NCI-H774 (cell line): ENCODE measurements around the gene STUB1.

Experiments
- DNase-seq: peaks from one replicate; lab custom pipeline; 2025; lab: John Stamatoyannopoulos, UW

Gene STUB1

DNA sequence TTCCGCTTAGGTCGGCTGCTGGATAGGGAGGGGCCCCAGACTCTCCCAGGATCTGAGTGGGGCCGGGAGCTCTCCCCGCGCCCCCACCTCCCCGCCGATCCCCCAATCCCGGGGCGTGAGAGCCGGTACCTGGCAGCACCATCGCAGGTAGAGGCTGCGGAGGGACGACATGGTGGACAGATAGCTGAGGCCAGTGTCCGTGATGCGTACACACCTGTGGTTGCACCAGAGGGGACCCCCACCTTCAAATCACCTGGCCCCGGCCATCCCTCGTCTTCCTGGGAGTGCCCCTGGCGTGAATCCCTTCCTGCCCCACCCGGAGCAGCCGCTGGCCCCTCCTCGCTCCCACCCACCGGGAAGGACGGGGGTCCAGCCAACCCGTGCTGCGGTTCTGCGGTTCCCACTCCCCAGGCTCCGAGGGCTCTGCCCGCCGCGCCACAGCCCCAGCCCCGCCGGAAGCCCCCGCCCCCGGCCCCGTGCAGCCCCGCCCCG, 14.7 kb downstream of the STUB1 start:
- DNase-seq, result no peak

DNA sequence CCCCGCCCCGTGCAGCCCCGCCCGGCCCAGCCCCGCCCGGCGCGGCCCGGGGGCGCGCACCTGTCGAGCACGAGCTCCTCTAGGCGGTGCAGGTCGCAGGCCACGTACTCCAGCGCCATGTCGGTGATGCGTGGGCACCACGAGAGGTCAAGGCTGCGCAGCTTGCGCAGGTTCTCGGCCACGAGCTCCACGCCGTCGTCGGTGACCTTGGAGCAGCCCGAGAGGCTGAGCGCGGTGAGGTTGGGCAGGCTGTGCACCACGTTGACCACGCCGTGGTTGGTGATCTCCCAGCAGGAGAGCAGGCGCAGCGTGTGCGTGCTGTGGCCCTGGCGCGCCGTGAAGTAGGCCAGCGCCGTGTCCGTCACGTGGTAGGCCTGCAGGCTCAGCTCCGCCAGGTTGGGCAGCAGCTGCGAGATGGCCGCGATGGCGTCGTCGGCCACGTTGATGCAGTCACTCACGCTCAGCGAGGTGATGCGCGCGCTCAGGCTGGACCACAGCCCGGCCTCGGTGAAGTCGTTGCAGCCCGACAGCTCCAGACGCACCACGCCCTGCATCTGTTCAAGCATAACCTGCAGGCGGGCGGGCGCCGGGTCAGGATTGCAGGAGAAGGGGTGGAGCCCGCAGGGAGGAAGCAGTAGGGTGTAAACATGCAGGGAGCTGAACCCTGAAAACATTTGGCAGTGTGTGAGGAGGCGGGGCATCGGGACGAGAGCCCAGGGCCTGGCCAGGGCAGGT, 15.3 kb downstream of the STUB1 start:
- DNase-seq, result peak; percentile 78

DNA sequence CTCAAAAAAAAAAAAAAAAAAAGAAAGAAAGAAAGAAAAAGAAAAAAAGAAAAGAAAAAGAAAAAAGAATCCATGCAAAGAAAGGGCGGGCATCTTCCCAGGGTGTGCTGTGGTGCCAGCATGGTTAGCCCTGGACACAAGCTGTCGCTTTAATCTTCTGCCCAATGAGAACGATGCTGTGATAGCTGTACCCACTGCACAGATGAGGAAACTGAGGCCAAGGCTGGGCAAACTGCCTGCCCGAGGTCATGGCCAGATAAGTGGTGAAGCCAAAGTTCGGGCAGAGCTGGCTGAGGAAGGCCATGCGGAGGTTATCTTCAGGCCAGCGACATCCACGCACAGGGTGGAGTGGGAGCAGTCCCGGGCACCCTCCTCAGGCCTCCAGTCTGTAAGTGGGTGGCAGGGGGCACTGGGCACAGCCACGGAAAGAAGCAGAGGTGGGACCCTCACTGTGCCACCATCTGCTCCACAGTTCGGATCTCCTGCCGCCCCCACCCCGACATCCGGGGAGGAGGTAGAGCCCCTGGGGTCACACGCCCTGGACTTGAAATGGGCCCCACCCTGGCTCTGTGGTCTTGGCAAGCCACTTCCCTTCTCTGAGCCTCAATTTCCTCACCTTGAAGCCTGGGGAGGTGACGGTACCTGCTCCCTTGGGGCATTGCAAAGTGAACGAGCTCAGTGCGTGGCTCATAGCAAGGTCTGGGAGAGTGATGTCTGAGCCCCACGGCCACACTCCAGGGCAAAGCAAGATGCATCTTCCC, 18.9 kb downstream of the STUB1 start:
- no peak for DNase-seq

DNA sequence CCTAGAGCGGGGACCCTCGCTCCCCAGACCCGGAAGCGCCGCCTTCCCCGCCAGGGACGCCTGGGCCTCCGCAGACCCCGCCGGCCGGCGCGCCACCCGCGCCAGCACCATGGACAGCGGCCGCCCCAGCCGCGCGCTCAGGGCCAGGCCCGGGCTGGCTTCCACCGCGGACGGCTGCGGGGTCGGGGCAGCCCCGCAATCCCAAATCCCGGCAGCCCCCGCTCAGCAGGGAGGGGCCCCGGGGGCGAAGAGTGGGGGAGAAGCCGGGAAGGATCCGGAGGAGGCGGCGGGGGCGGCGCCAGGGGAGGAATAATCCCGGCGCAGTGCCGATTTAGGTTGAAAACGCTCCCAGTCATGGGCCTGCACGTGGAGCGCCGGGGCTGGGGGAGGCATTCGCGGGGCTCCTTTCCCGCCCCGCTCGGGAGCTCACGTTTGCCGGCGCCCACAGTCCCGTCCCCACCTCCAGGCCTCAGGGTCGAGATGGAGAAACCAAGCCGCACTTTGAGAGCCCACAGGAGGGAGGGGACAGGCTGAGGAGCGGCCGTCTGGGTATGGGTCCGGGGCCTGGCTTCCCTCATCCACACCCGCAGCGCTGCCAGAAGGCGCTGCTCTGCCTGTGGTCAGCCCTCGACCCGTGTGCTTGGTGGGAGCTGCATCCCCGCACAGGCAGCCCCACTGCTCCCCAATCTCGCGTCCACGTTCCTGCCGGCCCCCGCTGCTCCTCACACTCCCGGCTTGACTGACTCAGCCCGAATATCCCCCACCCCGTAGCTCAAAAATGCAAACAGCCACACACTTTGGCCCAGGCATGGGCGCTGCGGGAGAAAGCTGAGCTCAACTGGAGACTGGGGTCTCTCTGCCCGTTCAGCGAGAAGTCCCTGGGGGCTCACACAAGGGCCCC, 20.7 kb downstream of the STUB1 start:
- no peak for DNase-seq

DNA sequence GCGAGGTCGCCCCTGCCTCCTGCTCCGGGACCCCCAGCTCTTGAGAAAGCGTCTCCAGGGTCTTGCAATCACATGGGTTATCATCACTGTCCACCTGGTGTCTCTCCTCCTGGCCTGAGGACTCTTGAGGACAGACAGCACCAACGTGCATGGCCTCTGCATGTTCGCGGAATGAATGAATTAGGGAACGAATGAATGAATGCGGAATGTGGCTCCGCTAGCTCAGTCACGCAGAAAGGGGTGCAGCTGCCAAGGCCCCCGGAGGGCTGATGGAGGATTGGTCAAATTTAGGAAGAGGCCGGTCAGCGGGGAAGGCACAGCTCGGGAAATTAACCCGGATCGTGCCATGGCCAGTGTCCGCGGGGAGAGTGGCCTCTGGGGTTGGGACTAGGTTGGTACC, 22.1 kb downstream of the STUB1 start:
- no peak for DNase-seq

DNA sequence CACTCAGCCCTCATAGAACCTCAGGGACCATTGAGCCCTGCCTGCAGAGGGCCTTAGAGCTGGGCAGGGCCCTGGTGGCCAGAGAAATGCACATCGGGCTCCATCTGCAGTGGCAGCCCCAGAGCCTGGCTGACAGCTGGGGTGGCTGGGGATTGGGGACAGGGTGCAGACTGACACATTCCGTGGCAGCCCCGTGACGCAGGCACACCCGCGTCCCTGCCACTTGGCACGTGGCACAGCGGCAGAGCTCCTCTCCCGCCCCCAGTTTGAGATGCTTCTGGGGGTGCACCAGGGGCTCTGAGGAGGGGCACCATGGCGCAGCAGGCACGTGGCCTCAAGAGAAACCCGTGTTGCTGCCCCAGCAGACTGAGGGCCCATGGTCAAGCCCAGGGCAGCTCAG, 23.2 kb downstream of the STUB1 start:
- DNase-seq, result no peak

DNA sequence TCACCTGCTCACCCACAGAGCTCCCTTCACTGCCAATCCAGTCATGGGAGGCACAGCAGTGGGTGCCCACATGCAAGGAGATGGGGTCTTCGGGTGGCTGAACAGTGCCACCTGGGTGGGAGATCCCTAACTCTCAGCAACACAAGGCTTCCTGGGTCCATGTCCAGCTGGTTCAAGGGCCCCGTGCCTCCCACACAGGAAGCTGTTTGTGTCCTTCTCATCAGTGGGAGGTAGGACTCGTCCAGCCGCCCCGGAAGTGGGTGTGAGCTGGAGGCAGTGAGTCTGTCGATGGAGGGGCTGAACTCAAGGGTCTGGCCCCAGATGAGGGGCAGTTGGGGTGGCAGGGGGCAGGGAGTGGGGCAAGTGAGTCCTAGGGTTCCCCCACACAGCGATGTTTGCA, 23.8 kb downstream of the STUB1 start:
- no peak for DNase-seq

DNA sequence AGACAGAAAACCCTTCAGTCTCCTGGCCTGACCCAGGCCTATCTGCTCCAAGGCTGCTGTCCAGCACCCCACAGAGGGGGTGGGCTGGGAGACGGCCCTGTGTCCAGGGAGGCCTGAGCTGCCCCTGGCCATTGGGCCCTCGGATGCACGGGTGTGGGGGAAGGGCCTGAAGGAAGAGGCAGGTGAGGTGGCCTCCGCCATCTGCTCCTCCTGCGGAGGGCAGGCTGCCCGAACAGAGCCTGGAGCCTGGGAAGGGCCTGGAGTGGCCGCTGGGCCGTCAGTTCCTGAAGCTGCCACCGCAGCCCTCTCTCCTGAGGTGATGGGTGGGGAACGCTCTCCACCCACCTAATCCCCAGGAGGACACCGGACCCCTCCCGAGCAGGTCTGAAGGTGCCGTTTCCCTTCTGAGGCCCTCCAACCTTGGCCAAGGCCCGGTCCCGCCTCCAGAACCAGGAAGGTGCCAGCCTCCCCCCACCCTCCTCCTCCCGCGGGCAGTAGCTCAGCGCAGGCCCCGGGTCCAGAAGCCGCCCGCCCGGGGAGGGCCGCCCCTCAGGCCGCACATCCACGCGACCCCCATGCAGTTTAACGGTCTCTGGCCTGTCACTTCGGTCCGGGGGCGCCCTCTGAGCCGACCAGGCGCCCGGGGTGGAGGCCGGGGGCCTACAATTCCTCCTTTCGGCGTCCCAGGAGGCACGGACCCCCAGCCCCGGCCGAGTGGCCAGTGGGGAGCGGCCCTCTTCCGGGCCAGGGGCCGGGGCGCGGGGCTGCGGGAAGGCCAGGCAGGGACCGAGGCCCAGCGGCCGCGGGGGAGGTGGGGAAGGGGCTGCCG, 24.6 kb downstream of the STUB1 start:
- DNase-seq, result no peak

DNA sequence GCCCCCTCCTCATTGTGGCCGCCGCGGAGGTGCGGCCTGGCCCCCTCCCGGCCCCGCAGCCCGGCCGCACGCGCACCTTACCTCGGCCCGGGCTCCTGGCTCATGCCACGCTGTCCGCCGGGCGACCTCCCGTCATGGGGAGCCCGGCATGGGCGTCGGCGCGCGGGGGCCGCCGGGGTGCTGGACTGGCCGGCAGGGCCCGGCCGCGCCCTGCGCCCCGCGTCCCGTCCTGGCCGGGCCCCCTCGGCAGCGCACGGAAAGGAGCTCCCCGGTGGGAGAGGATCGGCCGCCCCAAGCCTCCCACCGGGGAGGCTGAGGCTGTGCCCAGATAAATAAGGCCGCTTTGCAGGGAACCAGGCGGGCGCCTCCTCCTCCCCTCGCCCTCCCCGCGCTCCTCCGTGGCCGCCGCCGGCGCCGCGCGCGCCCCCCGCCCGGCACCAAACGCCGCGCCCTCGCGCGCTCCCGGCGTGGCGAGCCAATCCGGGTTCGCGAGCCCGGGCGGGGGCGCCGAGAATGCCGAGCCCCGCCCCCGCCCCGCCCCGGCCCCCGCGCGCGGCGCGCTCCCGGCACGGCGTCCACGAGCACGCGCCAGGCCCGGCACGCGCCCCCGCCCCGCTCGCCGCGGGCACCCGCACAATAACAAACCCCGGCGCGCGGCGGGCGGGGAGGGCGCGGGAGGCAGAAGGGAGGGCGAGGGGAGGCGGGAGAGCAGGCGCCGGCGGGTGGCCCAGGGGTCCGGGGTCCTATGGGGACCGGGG, 25.4 kb downstream of the STUB1 start, which contains the start of gene FBXL16:
TSS of gene FBXL16 (minus strand) at position 371 of the 758 bp plus-strand sequence. CDS start 8,396 bp downstream, outside the sequence.
- peak; percentile 60 for DNase-seq

DNA sequence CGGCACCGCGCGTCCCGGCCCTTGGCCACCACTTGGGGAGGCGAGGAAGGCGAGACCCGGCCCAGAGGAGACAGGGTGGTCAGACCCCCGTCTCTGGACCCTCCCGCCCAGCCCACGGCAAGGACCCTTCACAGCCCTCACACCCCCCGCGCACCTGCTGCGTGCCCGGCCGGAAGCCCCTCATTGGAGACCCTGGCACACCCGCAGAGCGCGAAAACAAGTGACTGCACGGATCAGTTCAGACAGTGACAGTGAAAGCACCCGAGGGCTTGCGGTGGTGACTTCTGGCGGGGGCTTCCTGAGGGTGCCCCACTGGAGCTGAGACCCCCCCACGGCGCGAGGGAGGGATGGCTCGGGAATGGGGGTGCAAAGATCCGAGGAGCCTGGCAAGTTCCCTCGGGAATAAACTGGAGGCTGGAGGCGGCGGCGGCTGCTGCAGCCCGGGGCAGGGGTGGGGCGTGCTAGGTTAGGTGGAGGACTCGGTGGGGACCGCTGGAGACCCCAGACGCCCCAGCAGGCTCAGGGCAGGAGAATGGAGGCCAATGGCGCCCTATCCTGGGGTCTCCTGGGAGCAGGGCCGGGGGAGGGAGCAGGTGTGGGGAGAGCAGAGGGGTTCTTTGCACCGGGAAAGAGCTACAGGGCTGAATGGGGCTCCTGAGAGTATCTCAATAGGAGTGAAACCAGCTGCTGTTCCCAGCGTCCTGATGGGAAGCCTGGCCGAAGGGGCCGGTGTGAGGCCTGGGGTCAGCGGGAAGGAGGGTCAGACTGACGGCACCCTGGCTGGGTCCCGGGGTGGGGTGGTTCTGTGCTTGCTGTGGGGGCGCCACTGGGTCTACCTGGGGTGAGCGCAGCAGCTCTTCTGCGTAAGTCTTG, 26.2 kb downstream of the STUB1 start:
- DNase-seq, result no peak

DNA sequence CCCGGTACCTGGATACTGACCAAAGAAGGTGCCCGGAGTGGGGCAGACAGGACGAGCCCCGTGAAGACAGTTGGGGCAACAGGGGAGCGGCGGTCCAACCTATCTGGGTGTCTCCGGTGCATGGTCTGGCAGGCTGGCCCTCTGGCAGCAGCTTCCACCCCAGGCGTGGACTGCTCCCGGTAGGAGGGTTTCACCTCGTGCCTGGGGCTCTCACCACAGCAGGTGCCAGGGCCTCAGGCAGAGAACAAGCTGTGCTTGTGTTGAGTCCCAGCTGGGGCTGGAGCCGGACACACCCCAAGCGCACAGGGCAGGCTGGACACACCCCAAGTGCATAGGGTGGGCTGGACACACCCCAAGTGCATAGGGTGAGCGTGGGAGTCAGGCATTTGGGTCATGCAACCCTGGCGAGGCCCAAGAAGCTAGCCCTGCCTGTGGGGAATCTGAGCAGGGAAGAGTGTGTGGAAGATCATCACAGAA, 26.9 kb downstream of the STUB1 start:
- no peak for DNase-seq

DNA sequence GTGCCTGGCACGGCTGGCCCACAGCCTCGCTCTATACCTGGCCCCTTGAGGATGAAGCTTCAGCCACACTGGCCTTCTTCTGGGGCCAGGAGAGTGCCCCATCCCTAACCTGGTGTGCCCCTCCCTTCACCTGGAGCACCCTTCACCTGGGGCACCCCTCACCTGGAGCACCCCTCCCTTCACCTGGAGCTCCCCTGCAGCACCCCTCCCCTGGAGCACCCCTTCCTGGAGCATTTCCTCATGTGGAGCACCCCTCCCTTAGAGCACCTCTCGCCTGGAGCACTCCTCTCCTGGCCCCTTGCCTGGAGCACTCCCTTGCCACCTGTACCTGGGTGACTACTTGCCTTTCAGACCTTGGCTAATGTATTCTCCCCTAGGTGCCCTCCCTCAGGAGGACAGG, 27.8 kb downstream of the STUB1 start:
- no peak for DNase-seq

DNA sequence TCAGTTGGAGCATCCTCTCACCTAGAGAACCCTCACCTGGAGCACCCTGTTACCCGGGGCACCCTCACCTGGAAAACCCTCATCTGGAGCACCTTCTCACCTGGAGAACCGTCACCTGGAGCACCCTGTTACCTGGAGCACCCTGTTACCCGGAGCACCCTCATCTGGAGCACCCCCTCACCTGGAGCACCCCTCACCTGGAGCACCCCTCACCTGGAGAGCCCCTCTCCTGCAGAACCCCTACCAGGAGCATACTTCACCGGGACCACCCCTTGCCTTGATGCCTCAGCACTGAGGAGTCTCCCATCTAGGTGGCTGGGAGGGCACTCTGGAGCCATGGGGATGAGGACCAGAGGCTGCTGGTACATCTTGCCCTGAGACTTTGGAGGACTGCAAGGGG, 28.7 kb downstream of the STUB1 start:
- no peak for DNase-seq

DNA sequence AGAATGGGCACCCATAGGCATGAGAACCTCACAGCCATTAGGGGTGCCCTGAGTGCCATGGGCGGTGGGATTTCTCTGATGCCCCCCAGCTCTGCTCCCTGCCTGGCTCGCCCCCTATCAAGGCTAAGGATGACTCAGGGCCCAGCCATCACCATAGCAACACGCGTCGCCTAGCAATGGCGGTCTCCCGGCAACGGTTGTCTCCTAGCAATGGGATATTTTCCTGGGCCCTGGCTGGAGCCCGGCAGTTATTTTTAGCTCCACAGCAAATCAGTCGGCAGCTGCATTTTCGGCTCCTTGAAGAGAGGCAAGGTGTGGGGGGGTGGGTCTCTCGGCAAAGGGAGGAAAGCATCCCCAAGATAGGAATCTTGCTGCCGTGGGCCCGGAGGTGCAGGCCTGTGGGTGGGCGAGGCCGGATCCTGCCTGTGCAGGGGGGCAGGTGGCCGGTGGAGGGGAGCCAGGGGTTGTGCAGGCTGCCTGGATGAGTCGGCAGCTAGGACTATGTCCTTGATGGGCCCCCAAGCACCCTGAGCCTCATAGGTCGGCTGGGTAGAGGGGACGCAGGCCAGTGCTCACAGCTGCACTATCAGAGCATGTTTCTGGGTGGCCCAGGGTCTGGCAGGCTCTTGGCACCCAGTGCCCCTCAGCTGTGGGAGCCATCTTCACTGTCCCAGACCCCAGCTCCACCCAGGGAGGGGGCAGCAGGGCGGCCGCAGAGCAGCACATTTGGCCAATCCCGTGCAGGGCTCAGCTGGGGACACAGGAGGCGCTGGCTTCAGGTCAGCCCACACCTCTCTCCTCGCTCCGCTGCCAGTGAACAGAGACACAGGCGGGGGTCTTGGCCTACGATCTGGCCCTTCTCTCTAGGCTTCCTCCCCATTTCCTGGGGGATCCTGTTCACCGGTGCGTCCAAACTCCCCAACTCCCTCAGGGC, 29.6 kb downstream of the STUB1 start:
- peak; percentile 23 for DNase-seq

DNA sequence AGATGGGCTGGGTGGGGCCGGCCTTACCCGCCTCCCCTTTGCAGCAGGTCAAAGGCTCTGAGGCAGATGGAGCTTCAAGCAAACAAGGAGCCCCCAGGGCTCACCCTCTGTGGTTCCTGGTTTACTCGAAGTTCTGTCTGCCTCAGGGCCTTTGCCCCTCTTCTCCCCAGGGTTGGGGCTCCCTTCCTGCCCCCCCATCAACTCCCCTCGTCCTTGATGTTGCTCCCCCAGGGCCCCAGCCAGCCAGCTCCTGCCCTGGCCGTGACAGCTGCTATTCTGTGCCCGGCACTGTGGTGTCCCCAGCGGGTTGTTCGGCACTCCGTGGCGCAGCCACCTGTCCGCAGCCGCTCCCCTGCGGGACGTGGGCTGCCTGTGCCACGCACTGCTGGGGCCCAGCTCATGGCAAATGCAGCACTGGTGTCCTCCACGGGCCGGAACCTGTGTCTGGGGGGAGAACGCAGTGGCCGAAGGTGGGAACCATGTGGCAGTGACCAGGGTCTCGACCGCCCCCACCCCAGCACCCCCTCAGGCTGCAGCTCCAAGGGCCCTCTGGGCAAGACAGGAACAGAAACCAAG, 30.4 kb downstream of the STUB1 start:
- DNase-seq, result no peak

DNA sequence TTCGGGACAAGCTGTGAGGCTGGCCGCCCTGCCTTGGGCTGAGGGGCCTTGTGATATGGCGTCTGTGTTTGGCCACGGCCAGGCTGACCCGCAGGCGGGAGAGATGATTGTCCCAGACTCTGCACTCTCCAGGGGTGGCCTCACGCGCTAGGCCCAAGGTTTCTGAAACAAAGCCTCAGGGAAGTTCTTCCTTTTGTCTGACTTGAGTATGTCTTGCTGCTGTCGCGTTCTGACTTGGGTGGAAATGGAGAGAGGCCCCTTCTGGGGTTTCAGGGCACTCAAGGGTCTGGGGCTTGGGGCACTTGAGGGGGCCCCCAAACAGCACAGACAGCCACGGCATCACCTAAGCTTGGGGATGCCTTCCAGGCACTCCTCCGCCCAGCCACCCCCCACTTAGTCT, 30.9 kb downstream of the STUB1 start:
- DNase-seq, result no peak

DNA sequence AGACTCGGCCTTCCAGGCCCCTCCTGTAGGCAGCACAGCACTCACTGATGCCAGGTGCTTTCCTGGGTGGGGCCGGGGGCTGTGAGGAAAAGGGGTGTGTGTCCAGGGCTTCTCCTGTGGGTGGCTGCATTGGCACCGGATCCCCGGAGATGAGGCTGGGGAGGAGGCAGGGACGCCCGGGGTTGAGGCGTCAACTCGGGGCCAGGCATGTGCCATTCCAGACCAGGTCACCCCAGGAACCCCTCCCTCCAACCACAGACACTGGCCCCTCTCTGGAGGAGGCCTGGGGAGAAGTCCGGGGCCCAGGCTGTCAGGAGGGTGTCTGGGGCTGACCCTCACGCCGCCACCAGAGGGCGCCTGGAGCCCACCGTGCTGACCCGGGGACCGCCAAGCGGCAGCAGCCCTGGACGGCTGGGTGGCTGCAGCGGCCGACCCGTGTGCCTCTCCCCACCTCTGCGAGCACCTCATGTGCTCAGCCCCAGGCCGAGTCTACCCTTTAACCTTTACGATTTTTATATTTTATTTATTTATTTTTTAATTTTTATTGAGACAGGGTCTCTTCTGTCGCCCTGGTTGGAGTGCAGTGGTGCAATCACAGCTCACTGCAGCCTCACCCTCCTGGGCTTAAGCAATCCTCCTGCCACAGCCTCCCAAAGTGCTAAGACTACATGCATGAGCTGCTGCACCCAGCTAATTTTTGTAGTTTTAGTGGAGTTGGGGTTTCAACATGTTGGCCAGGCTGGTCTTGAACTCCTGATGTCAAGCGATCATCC, 31.5 kb downstream of the STUB1 start:
- DNase-seq, result no peak
